HG03045 (cell line): Measurements from ENCODE around the gene RREB1.
A peak's percentile ranks its signal among the peaks of the same experiment; 100 is the strongest.
"Not testable (repeated sequence)": the region's sequence is repeated elsewhere in the genome, so short reads cannot be mapped to it uniquely, and the experiment has no call there.

Experiments
- ATAC-seq: cut with Tn5 transposase; IDR thresholded peaks from one replicate; pipeline ENCODE4 v1.9.1; 2021; ENCODE audit warnings: mild to moderate bottlenecking, moderate library complexity; ENCODE audit not compliant: unreplicated experiment

RREB1 gene

GRCh38 chr6:7260291-7261031 is 152.7 kb downstream of the RREB1 start:
- ATAC-seq, result no peak

- peak; percentile 72 for ATAC-seq
Measured at GRCh38 chr6:7261032-7261841, 153.5 kb downstream of the RREB1 start.

GRCh38 chr6:7261852-7262461 is 154.2 kb downstream of the RREB1 start:
- ATAC-seq, result no peak

- ATAC-seq, result no peak
Measured at GRCh38 chr6:7262746-7263518, 155.2 kb downstream of the RREB1 start.

GRCh38 chr6:7263519-7263805 is 155.7 kb downstream of the RREB1 start:
- ATAC-seq, result not testable (repeated sequence)

GRCh38 chr6:7264041-7264440 is 156.3 kb downstream of the RREB1 start:
- ATAC-seq, result no peak

- ATAC-seq, result no peak
Measured at GRCh38 chr6:7264686-7265384, 157.1 kb downstream of the RREB1 start.

- ATAC-seq, result not testable (repeated sequence)
Measured at GRCh38 chr6:7265385-7265726, 157.6 kb downstream of the RREB1 start.

GRCh38 chr6:7267071-7267465 is 159.3 kb downstream of the RREB1 start:
- ATAC-seq, result no peak

GRCh38 chr6:7267466-7268091 is 159.8 kb downstream of the RREB1 start:
- no peak for ATAC-seq

GRCh38 chr6:7268362-7268761 is 160.6 kb downstream of the RREB1 start:
- no peak for ATAC-seq

- no peak for ATAC-seq
Measured at GRCh38 chr6:7268816-7269555, 161.2 kb downstream of the RREB1 start.

- ATAC-seq, result no peak
Measured at GRCh38 chr6:7269816-7270215, 162.1 kb downstream of the RREB1 start.

- no peak for ATAC-seq
Measured at GRCh38 chr6:7270320-7271204, 162.8 kb downstream of the RREB1 start.

GRCh38 chr6:7271205-7271534 is 163.4 kb downstream of the RREB1 start:
- no peak for ATAC-seq

- no peak for ATAC-seq
Measured at GRCh38 chr6:7273709-7274108, 165.9 kb downstream of the RREB1 start.

GRCh38 chr6:7274525-7274924 is 166.8 kb downstream of the RREB1 start:
- not testable (repeated sequence) for ATAC-seq

GRCh38 chr6:7276199-7276524 is 168.4 kb downstream of the RREB1 start:
- ATAC-seq, result no peak
